ENCODE results near the gene TRAPPC2. TPM values are rescaled to one million over a fixed set of nuclear protein-coding genes. Genes with fewer than 3 reads are reported as not detected.

The TRAPPC2 gene
- polyA plus RNA-seq, 1 of the 3 experiments (the other 2 are of a cell fraction), result 10.4 TPM

- no peaks in the 10 kb centered on the region for H3K27me3 ChIP-seq (ENCODE audit: insufficient read depth)
- peaks cover 5% of the 10 kb centered on the region for H3F3A ChIP-seq (replicated peaks; ENCODE audit: insufficient read depth)
- ChIA-PET CTCF (interaction anchor here (1.4 kb wide), 1 partner anchor 21 kb away, joined by 4 read pairs; no protein-coding TSS in a partner anchor), POLR2A (interaction anchor here (0.5 kb wide), 1 partner anchor 13 kb away, joined by 3 read pairs; no protein-coding TSS in a partner anchor)
- H3K27ac ChIP-seq (ENCODE audit: low read depth in 2 of 2, low read length in 1 of 2), result no peak overlapping the region
- no peaks in the 10 kb centered on the region for H3K9me2 ChIP-seq
- no peaks in the 10 kb centered on the region for H3K9me3 ChIP-seq
- H2AFZ ChIP-seq (ENCODE audit: low read depth), result no peak overlapping the region
- H4K20me1 ChIP-seq (ENCODE audit: insufficient read depth), result no peaks in the 10 kb centered on the region
- TF ChIP-seq MEF2A (IDR thresholded peaks at IDR 0.05; ENCODE audit: borderline replicate concordance, low read depth), result no peak
- H3K4me3 ChIP-seq (ENCODE audit: low read depth in 2 of 2, low read length in 1 of 2), result no peak overlapping the region
- H3K36me3 ChIP-seq (replicated peaks in 1 of 2; ENCODE audit: control insufficient read depth in 1 of 2, insufficient read depth in 2 of 2, low read length in 1 of 2), result peaks cover 49 to 63% of the 10 kb centered on the region in 2 experiments
- H3K9ac ChIP-seq, result no peak overlapping the region
- H3K79me2 ChIP-seq (ENCODE audit: insufficient read depth), result peaks cover 41% of the 10 kb centered on the region; the same call in 1 of the 2 replicates
- WGBS (ENCODE audit: low lambda C conversion rate), result 98% methylated on average over 5 of the region's 6 CpGs
- no peaks in the 10 kb centered on the region for H3K4me1 ChIP-seq (ENCODE audit: control insufficient read depth in 1 of 2, insufficient read depth in 2 of 2, low read depth in 1 of 2, low read length in 1 of 2)
- no peak overlapping the region for H3K4me2 ChIP-seq
- no peak for DNase-seq
Observed at GRCh38 chrX:13716905-13717304, 17.5 kb downstream of the TRAPPC2 start.

GRCh38 chrX:13716455-13716854 is 18.0 kb downstream of the TRAPPC2 start:
- Histone ChIP-seq H3K36me3 (replicated peaks in 1 of 2; ENCODE audit: control insufficient read depth in 1 of 2, insufficient read depth in 2 of 2, low read length in 1 of 2) (peaks cover 54 to 67% of the 10 kb centered on the region in 2 experiments), H3K79me2 (ENCODE audit: insufficient read depth) (peaks cover 40% of the 10 kb centered on the region; the same call in 1 of the 2 replicates), H3K4me2 (no peak overlapping the region), H3K4me3 (ENCODE audit: low read depth in 2 of 2, low read length in 1 of 2) (no peak overlapping the region), H3K9me3 (no peaks in the 10 kb centered on the region), H3K27me3 (ENCODE audit: insufficient read depth) (no peaks in the 10 kb centered on the region), H3K4me1 (ENCODE audit: control insufficient read depth in 1 of 2, insufficient read depth in 2 of 2, low read depth in 1 of 2, low read length in 1 of 2) (no peaks in the 10 kb centered on the region), H3K9ac (no peak overlapping the region), H3K9me2 (no peaks in the 10 kb centered on the region), H2AFZ (ENCODE audit: low read depth) (no peak overlapping the region), H4K20me1 (ENCODE audit: insufficient read depth) (no peaks in the 10 kb centered on the region), H3K27ac (ENCODE audit: low read depth in 2 of 2, low read length in 1 of 2) (no peak overlapping the region), H3F3A (replicated peaks; ENCODE audit: insufficient read depth) (peaks cover 5% of the 10 kb centered on the region)
- CTCF ChIA-PET, result interaction anchor here (0.7 to 1.4 kb wide), 3 partner anchors 20 to 316 kb away, joined by 3 to 4 read pairs (median 3); no protein-coding TSS in a partner anchor
- no peak for DNase-seq
- no peak for TF ChIP-seq FOSL2 (IDR thresholded peaks at IDR 0.05; ENCODE audit: borderline replicate concordance, low read depth)
- TF ChIP-seq EP300 (IDR thresholded peaks at IDR 0.05; ENCODE audit: borderline replicate concordance in 1 of 2, low read depth in 1 of 2, low read length in 1 of 2), result no peak
- TF ChIP-seq POLR2AphosphoS5 (IDR thresholded peaks at IDR 0.05; ENCODE audit: low read depth, low read length), result no peak
- no peak for TF ChIP-seq FOXM1 (IDR thresholded peaks at IDR 0.05; ENCODE audit: low read depth)
- TF ChIP-seq GATA2 (CRISPR knock-in tag; IDR thresholded peaks at IDR 0.05), result no peak
- TF ChIP-seq USF2 (IDR thresholded peaks at IDR 0.05; ENCODE audit: borderline replicate concordance, low read depth, low read length), result no peak
- no peak for TF ChIP-seq SMC3 (IDR thresholded peaks at IDR 0.05; ENCODE audit: low read depth, low read length)
- no peak for TF ChIP-seq ZBTB33 (IDR thresholded peaks at IDR 0.05; ENCODE audit: borderline replicate concordance, low read depth)
- TF ChIP-seq RXRA (IDR thresholded peaks at IDR 0.05; ENCODE audit: borderline replicate concordance, low read depth), result no peak
- WGBS (ENCODE audit: low lambda C conversion rate), result 98% methylated on average over 9 of the region's 9 CpGs
- POLR2A ChIA-PET, result interaction anchor here (0.5 kb wide), 1 partner anchor 14 kb away, joined by 3 read pairs; no protein-coding TSS in a partner anchor
